Measurements from ENCODE around the gene KIF2A.

Gene KIF2A

DNA sequence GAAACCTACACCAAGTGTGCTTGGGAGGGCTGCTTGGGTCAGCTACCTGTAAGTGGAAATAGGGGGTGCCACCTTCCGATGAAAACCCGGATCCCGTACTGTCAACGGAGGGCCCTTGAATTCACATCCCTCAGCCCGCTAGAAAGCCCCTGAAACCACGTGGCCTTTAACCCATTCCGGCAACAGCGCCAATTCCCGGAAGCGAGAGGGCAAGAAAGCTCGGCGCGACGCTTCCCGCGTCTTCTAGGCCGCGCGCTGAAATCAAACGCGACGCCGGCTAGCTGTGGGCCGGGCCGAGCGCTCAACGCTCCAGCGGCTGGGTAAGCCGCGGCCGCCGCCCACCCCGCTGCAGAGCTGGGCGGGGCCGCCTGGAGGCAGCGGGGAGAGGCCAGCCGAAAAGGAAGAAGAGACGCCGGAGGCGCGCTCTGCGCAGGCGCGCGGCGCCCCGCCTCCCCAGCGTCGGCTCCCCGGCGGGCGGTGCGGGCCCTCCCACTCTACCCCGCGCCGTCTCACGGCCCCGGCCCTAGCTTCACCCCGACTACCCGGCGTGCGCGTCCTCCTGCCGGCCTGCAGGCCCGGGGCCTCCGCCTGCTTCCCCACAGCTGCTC is at the start of gene KIF2A:
Gene KIF2A, plus strand, starts transcription at position 492 of the 608 bp plus-strand sequence. CDS start 267 bp downstream, outside the sequence.
- DNase-seq (ENCODE audit: low spot score), result peak; percentile 97

- no peak for DNase-seq (ENCODE audit: low spot score)
Observed at GRCh38 chr5:62257020-62257367, 49.0 kb upstream of the KIF2A start.

DNA sequence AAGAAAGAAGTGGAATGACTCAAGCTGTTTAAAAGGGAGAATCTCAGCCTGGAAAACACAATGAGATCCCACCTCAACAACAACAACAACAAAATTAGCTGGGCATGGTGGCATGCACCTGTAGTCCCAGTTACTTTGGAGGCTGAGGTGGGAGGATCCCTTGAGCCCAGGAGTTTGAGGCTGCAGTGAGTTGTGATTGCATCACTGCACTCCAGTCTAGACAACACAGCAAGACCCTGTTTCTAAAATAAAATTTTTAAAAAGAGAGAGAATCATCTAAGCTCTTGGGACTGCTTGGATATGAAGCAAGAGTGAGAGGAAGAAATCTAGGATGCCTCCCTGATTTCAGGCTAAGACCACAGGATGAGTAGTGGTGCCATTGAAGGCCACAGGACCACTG is 47.4 kb upstream of the KIF2A start:
- no peak for DNase-seq (ENCODE audit: low spot score)

DNA sequence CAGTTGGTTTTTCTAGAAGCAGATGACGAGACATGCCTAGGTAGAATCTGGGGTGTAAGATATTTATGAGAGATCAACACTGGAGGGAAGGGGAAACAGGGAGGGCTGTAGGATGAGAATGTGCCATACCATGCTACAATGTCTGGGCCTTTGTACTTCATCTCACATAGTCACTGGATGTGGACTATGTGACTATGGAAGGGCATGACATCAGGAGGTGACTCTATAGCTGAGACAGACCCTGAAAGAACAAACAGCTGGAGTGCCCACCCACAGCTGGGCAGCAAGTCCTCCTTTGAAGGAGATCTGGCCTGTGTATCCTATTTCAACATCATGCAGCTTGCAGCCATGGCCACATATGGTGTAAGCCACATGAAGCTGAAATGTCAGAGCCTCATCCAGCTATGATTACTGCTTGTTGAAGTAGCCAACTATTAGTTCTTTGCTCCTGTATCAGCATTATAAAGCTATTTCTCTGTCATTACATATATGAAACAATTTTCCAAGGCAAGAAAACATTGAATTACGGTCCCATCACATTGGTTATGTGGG is 46.2 kb upstream of the KIF2A start:
- no peak for DNase-seq (ENCODE audit: low spot score)

DNA sequence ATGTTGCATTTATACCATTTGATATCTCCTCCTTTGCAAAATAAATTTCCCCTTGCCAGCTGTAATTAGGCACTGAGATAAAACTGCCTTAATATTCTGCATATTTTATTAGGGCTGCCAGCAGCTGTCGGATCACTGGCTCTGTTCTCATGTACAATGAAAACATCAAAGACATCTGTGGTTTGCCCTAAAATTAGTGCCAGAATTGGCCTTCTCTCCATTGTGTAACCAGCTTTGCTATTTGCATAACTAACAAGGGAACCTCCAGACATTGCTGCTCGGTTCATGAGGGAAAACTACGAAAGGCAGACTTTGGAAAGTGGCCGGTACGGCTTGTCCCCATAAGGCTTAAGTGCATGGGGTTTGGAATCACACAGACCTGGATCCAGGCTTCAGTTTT is 45.5 kb upstream of the KIF2A start:
- no peak for DNase-seq (ENCODE audit: low spot score)

DNA sequence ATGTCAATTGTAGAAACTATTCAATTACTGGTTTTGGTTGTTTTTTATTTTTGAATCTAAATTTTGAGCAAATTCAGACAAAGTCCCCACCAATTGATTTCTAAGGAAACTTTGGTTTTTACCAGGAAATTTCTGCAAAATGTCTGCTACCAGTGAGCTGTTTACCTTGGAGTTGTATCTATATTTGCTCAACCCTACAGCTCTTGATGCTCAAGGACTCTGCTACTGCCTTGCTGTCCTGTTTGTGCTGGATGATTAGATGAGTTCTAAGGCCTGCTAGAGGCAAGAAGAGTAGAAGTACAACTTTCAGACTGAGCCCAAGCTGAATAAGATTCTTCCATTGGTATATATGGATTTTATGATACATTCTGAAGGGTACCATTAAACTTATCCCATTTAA is 42.6 kb upstream of the KIF2A start:
- DNase-seq (ENCODE audit: low spot score), result no peak

DNA sequence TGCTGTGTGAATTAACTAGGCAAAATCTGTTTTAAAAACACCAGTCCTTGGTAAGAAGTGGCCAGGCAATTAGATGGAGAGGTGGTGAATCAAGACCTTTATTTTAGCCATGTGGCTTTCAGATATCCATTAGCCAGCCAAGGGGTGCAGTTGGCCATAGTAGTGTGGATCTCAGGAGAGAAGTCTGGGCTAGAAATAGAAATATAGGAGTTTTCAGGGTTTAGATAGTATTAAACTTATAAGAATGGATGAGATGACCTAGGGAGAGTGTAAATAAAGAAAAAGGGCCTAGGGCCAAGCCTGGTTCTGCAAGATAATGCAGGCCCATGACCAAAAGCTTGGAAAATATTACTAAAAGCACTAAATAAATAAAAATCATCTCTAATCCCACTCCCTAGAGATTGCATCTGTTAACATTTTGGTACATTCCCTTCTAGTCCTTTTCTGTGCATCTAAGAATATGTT is 40.3 kb upstream of the KIF2A start:
- DNase-seq (ENCODE audit: low spot score), result no peak

DNA sequence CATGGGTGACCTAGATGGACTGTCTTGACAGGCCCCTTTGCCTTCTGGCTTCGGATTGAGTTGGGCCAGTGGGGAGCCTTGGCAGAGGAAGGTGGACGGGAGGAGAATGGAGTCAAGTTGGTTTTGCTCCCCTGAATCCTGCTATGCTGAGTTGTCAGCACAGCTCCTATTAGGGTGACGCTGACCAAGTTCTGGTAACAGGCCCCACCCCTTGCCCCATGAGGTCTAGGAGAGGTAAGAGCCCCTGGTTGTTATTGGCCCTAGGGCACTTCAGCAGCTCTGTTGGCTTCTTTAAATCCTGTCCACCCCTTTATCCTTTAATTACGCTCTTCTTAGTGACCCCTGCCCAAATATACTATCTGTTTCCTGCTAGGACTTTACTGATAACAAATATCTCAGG is 39.4 kb upstream of the KIF2A start:
- DNase-seq (ENCODE audit: low spot score), result no peak

- DNase-seq (ENCODE audit: low spot score), result no peak
Observed at GRCh38 chr5:62268234-62268633, 37.8 kb upstream of the KIF2A start.

- DNase-seq (ENCODE audit: low spot score), result no peak
Observed at GRCh38 chr5:62268792-62269191, 37.2 kb upstream of the KIF2A start.

DNA sequence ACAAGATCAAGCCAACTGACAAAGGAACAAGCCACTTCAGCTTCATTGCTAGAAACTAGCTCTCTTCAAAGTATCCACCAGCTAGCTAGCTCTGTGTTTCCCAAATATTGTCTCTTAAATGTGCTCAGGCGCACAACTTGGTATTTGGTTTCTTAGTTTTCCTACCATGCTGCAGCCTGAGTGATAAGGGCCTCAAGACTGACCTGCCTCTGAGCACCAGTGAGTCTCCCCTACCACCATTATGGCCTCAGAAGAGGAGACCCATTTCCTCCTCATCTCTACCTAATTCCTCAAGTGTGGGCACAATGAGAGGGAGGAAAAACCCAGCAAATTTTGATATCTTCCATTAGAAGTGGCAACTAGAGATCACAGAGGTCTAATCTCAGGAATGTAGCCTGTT is 34.6 kb upstream of the KIF2A start:
- DNase-seq (ENCODE audit: low spot score), result no peak

- no peak for DNase-seq (ENCODE audit: low spot score)
Observed at GRCh38 chr5:62271870-62272269, 34.1 kb upstream of the KIF2A start.

DNA sequence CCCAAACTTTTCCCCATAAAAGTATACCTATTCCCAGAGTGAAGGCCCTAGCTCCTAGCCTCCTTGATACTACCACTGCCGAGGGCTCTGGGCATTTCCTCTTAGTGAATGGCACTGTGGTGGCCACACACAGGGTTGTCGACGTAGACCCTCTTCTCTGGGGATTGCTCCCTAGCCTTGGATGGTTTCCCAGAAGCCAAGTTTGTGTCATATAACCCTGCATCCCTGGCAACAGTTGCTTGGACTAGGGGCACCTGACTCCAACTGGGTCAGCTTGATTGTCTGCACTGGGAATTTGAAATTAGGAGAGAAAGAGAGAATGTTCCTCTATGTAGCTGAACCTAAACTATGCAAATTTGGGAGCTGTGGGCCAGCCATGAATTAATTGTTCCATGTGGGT is 32.3 kb upstream of the KIF2A start:
- no peak for DNase-seq (ENCODE audit: low spot score)

GRCh38 chr5:62275581-62275980 is 30.4 kb upstream of the KIF2A start:
- DNase-seq (ENCODE audit: low spot score), result no peak

DNA sequence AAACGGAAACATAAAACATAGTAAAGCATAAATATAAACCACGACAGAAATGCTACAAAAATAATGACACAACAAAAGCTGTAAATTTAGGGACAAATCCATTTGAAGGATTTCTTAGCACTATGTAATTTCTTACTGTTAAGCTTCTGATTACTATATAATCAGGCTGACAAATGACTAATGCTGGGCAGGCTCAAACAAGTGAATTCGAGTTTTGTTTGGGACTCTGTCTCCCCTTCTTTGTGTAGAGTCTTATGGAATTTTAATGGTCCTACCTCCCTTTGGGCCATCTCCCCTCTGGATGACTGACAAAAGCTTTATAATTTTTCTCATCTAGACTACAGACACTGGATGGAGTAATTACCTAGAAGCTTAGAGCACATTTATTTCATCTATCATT is 24.6 kb upstream of the KIF2A start:
- DNase-seq (ENCODE audit: low spot score), result no peak

DNA sequence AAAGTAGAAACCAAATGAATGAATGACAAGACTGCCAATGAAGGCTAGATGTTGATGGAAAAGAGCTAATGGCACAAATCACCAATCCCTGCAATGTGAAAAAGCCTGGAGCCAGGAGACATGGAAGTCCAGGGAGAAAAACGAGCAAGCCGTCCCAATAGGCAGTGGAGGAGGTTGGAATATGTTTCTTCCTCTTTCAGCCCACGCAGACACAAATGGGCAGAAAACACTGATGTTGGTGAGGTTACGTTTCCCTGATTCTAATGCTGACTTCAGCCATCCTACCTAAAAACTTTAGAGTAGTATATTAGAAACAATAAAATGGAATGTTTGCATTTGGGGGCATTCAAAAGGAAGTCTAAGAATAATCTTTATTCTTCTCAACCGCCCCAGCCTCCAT is 23.9 kb upstream of the KIF2A start:
- DNase-seq (ENCODE audit: low spot score), result no peak

- DNase-seq (ENCODE audit: low spot score), result no peak
Observed at GRCh38 chr5:62283005-62283404, 23.0 kb upstream of the KIF2A start.

GRCh38 chr5:62283861-62284260 is 22.1 kb upstream of the KIF2A start:
- DNase-seq (ENCODE audit: low spot score), result no peak

GRCh38 chr5:62284946-62285891 is 20.8 kb upstream of the KIF2A start:
- no peak for DNase-seq (ENCODE audit: low spot score)

GRCh38 chr5:62286834-62287233 is 19.2 kb upstream of the KIF2A start:
- no peak for DNase-seq (ENCODE audit: low spot score)

- DNase-seq (ENCODE audit: low spot score), result no peak
Observed at GRCh38 chr5:62287237-62287636, 18.8 kb upstream of the KIF2A start.

DNA sequence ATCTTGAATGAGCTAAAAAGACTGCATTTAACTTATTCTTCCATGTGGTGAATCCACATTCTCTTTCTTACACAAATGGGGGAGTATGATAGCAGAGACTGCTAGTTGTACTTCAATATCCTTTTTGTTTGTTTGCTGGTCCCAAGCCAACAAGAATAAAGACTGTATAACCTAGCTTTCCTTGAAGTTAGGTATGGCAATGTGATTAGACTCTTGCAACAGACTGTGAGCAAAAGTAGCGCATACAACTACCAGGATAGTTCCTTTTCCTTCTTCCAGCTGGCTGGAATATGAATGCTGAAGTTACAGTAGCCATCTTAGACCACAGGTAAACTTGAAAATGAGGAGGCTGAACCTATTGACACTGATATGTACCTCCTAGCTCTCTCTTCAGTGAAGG is 17.9 kb upstream of the KIF2A start:
- no peak for DNase-seq (ENCODE audit: low spot score)

- DNase-seq (ENCODE audit: low spot score), result no peak
Observed at GRCh38 chr5:62289813-62290212, 16.2 kb upstream of the KIF2A start.

Measured in D341Med (cell line).